ENCODE results near the gene MALRD1. TPM values are rescaled to one million over a fixed set of nuclear protein-coding genes. Genes with fewer than 3 reads are reported as not detected.
"Not testable (repeated sequence)": the region's sequence is repeated elsewhere in the genome, so short reads cannot be mapped to it uniquely, and the experiment has no call there.

Gene MALRD1
- polyA plus RNA-seq, 3 donors = 2.0 to 3.7 (median 2.1) TPM

- no peak for DNase-seq (ENCODE audit: extremely low read depth in 1 of 11, low read depth in 9 of 11, low spot score in 4 of 11)
Observed at GRCh38 chr10:19713159-19713558, 664.6 kb downstream of the MALRD1 start.

GRCh38 chr10:19713800-19714525 is 665.4 kb downstream of the MALRD1 start:
- DNase-seq (ENCODE audit: extremely low read depth in 1 of 11, low read depth in 9 of 11, low spot score in 4 of 11) = no peak

GRCh38 chr10:19719284-19719683 is 670.7 kb downstream of the MALRD1 start:
- DNase-seq (ENCODE audit: extremely low read depth in 1 of 11, low read depth in 9 of 11, low spot score in 4 of 11) = peak in 3 of 11 donors; percentile 1 to 15 (median 13)

- no peak for DNase-seq (ENCODE audit: extremely low read depth in 1 of 11, low read depth in 9 of 11, low spot score in 4 of 11)
Observed at GRCh38 chr10:19724287-19724686, 675.7 kb downstream of the MALRD1 start.

- no peak for DNase-seq (ENCODE audit: extremely low read depth in 1 of 11, low read depth in 9 of 11, low spot score in 4 of 11)
Observed at GRCh38 chr10:19728376-19728775, 679.8 kb downstream of the MALRD1 start.

- no peak for DNase-seq (ENCODE audit: extremely low read depth in 1 of 11, low read depth in 9 of 11, low spot score in 4 of 11)
Observed at GRCh38 chr10:19728964-19729363, 680.4 kb downstream of the MALRD1 start.

- no peak for DNase-seq (ENCODE audit: extremely low read depth in 1 of 11, low read depth in 9 of 11, low spot score in 4 of 11)
Observed at GRCh38 chr10:19730167-19730906, 681.7 kb downstream of the MALRD1 start.

GRCh38 chr10:19730907-19731217 is 682.3 kb downstream of the MALRD1 start:
- no peak for DNase-seq (ENCODE audit: extremely low read depth in 1 of 11, low read depth in 9 of 11, low spot score in 4 of 11)

- DNase-seq (ENCODE audit: extremely low read depth in 1 of 11, low read depth in 9 of 11, low spot score in 4 of 11) = no peak
Observed at GRCh38 chr10:19731560-19731959, 683.0 kb downstream of the MALRD1 start.

GRCh38 chr10:19738440-19738839 is 689.8 kb downstream of the MALRD1 start:
- no peak for DNase-seq (ENCODE audit: extremely low read depth in 1 of 11, low read depth in 9 of 11, low spot score in 4 of 11)

GRCh38 chr10:19739232-19739631 is 690.6 kb downstream of the MALRD1 start:
- DNase-seq (ENCODE audit: extremely low read depth in 1 of 11, low read depth in 9 of 11, low spot score in 4 of 11) = not testable (repeated sequence)

GRCh38 chr10:19742144-19742543 is 693.5 kb downstream of the MALRD1 start:
- not testable (repeated sequence) for DNase-seq (ENCODE audit: extremely low read depth in 1 of 11, low read depth in 9 of 11, low spot score in 4 of 11)

GRCh38 chr10:19745672-19746071 is 697.1 kb downstream of the MALRD1 start:
- no peak for DNase-seq (ENCODE audit: extremely low read depth in 1 of 11, low read depth in 9 of 11, low spot score in 4 of 11)

- no peak for DNase-seq (ENCODE audit: extremely low read depth in 1 of 11, low read depth in 9 of 11, low spot score in 4 of 11)
Observed at GRCh38 chr10:19749185-19749729, 700.7 kb downstream of the MALRD1 start.

- no peak for DNase-seq (ENCODE audit: extremely low read depth in 1 of 11, low read depth in 9 of 11, low spot score in 4 of 11)
Observed at GRCh38 chr10:19750972-19751371, 702.4 kb downstream of the MALRD1 start.

GRCh38 chr10:19756919-19757318 is 708.3 kb downstream of the MALRD1 start:
- no peak for DNase-seq (ENCODE audit: extremely low read depth in 1 of 11, low read depth in 9 of 11, low spot score in 4 of 11)

- DNase-seq (ENCODE audit: extremely low read depth in 1 of 11, low read depth in 9 of 11, low spot score in 4 of 11) = no peak
Observed at GRCh38 chr10:19762026-19762425, 713.4 kb downstream of the MALRD1 start.

GRCh38 chr10:19764111-19764510 is 715.5 kb downstream of the MALRD1 start:
- peak in 3 of 11 donors; percentile 10 to 18 (median 15) for DNase-seq (ENCODE audit: extremely low read depth in 1 of 11, low read depth in 9 of 11, low spot score in 4 of 11)

GRCh38 chr10:19767876-19768275 is 719.3 kb downstream of the MALRD1 start:
- DNase-seq (ENCODE audit: extremely low read depth in 1 of 11, low read depth in 9 of 11, low spot score in 4 of 11) = peak in 1 of 11 donors; percentile 4

GRCh38 chr10:19769826-19770225 is 721.2 kb downstream of the MALRD1 start:
- DNase-seq (ENCODE audit: extremely low read depth in 1 of 11, low read depth in 9 of 11, low spot score in 4 of 11) = not testable (repeated sequence)

Data from renal cortex interstitium (tissue), 11 donors.